ENCODE results near the gene KRTAP1-1.
"Not testable (repeated sequence)": the region's sequence is repeated elsewhere in the genome, so short reads cannot be mapped to it uniquely, and the experiment has no call there.

KRTAP1-1 gene, protein sequence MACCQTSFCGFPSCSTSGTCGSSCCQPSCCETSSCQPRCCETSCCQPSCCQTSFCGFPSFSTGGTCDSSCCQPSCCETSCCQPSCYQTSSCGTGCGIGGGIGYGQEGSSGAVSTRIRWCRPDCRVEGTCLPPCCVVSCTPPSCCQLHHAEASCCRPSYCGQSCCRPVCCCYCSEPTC

DNA sequence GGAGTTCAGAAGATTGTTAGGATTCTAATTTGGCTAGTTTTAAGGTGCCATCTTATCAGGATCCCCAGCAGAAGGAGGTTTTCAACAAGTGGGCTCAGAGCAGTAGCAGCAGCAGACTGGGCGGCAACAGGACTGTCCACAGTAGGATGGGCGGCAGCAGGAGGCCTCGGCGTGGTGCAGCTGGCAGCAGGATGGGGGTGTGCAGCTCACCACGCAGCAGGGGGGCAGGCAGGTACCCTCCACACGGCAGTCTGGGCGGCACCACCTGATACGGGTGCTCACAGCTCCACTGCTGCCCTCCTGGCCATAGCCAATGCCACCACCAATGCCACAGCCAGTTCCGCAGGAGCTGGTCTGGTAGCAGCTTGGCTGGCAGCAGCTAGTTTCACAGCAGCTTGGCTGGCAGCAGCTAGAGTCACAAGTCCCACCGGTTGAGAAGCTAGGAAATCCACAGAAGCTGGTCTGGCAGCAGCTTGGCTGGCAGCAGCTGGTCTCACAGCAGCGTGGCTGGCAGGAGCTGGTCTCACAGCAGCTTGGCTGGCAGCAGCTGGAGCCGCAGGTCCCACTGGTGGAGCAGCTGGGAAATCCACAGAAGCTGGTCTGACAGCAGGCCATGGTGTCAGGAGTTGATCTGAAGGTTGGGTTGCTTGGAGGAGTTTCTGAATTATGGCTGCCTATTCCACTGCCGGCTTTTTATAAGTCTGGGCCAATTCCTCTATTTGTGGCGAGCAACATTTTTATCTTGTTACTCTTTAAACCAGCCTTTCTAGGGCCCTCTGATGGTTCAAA, at the start of gene KRTAP1-1:
KRTAP1-1 (minus strand) TSS at position 668 of the 789 bp plus-strand sequence; CDS start at position 615, 53 bp downstream.
- not testable (repeated sequence) for DNase-seq (ENCODE audit: low read depth)

DNA sequence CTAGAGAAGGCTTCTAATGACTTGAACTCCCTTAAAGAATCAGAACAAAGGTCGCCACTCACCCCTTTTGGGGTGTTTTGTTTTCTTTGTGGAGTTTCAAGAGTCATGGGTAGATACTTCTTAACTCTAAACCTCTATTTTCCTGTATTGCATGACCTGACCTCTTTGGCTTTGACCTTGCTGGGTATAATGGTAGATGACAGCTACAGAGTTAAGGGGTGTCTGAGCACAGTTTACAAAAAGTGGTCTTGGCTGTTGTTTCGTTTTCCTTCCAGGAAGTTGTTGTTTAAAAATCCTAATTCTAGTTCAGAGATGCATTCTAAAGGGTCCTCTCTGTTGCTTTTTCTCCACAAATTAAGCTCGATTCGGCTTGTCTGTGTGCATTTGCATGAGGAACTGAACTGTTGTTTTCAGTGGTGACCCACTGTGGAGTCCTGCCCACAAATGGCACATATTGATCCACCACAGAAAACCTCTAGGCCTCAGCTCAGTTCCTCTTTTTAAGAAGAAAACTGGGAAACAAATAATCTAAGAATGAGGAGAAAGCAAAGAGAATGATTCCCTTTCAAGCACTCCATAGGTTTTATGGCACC, 47.6 kb upstream of the KRTAP1-1 start:
- not testable (repeated sequence) for DNase-seq (ENCODE audit: low read depth)

DNA sequence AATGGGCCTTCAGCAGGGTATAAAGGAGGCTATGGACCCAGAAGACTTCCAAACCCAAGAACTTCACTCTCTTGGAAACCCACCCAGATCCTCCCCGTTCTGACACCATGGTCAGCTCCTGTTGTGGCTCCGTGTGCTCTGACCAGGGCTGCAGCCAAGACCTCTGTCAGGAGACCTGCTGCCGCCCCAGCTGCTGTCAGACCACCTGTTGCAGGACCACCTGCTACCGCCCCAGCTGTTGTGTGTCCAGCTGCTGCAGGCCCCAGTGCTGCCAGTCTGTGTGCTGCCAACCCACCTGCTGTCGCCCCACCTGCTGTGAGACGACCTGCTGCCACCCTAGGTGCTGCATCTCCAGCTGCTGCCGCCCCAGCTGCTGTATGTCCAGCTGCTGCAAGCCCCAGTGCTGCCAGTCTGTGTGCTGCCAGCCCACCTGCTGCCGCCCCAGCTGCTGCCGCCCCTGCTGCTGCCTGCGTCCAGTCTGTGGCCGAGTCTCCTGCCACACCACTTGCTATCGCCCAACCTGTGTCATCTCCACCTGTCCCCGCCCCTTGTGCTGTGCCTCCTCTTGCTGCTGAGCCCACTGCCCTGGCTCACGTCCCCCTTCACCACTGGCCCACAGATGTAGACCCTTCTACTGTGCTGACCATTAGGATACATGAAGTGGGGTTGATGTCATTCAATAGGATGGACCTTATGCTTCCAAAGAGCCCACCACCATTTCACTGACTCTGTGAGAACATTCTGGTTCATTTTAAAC, 43.0 kb upstream of the KRTAP1-1 start, which contains the start of gene KRTAP4-7:
KRTAP4-7 (plus strand) TSS at position 51 of the 757 bp plus-strand sequence; CDS start at position 108, 57 bp downstream.
- DNase-seq (ENCODE audit: low read depth) = not testable (repeated sequence)

DNA sequence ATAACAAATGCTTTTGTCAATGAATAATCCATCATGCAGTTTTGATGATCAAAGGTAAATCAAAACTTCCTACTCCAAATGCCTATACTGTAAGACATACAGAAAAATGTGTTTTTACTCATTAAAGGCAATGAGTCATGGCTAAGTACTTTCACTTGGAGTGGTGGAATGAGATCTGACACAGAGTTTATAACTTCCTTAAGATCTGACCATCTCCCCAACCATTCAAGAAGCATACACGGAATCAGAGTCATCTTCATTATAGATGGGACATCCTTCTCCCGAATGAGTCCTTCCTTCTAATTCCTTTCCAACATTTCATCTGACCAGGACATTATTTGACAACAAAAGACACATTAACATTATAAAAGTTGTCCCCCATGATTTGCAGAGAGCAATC, 42.2 kb upstream of the KRTAP1-1 start:
- not testable (repeated sequence) for DNase-seq (ENCODE audit: low read depth)

DNA sequence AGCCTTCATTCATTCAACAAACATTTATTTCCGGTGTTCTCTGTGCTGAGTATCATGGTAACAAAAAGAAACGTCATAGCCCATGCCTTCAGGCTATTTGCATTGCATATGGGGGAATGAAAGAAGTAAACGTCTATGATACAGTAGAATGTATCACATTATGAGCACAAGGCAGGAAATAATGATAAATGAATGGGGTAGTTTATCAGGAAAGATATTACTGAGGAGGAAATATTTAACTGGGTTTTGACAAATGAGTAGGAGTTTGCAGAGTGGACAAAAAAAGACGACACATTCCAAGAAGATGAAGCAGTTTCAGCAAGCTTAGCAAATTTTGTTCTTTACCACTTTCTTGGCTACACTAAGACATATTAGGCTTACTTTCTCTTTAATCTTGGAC, 41.4 kb upstream of the KRTAP1-1 start:
- DNase-seq (ENCODE audit: low read depth) = no peak

DNA sequence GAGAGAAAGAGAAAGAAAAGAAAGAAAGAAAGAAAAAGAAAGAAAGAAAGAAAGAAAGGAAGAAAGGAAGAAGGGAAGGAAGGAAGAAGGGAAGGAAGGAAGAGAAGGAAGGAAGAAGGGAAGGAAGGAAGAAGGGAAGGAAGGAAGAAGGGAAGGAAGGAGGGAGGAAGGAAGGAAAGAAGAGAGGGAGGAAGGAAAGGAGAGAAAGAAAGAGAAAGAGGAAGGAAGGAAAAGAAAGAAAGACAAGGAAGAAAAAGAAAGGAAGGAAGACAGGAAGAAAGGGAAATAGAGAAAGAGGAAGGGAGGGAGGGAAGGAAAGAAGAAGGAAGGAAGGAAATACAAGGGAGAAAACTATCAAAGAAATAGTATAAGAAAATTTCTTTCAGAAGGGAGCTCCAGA, 35.5 kb upstream of the KRTAP1-1 start:
- DNase-seq (ENCODE audit: low read depth) = no peak

DNA sequence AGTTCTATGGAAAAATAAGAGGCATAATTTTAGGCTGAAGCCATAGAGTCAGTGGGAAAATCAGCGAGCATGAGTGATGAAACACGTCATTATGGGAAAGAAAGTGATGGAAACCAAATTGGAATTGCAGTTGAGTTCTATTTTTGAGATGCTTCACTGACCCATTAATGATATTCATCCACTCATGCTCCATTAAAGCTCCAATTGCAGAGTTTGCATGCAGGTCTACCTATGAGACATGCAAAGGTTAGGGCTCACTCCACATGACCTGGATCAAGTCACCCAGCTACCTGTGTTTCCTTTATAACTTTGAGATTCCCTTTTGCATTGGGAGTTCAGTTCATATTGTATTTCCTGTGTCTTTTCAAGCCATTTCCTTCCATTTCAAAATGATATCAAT, 32.4 kb upstream of the KRTAP1-1 start:
- no peak for DNase-seq (ENCODE audit: low read depth)

DNA sequence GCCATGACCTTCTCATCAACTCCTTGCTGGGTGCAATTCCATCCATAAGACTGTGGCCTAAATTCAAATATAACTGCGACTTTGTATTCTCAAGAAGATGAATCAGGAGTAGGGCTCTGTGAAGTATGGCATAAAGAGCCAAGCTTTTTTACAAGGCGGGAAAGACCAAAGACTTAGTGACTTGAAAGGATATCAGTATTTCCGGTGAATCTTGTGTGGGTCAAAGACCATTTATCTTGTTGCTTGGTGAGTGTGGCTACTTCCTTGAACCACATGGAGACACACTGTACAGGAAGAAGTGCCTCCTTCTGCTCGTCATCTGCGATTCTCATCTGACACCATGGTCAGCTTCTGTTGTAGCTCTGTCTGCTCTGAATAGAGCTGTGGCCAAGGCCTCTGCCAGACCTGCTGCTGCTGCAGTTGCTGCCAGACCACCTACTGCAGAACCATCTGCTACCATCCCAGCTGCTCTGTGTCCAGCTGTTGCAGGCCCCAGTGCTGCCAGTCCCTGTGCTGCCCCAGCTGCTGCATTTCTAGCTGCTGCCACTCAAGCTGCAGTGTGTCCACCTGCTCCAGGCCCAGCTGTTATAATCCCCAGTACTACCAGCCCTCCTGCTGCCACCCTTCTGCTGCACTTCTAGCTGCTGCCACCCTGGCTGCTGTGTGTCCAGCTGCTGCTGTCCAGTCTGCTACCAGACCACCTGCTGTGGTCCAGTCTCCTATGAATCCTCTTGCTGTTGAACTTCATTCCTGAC, 30.5 kb upstream of the KRTAP1-1 start:
- DNase-seq (ENCODE audit: low read depth) = no peak

DNA sequence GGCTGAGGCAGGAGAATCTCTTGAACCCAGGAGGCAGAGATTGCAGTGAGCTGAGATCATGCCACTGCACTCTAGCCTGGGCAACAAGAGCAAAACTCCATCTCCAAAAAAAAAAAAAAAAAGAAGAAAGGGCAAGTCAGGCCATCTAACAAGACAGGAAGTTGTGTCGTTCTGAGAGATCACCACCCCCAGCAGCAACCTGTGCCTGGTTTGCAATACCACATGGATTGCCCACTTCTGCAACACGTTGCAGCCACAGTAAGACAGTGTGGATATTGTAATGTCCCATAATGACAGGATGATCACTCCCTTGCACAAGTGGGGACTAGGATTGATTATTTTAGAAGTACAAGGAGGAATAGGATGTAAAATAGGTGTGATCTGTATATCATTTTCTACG, 27.8 kb upstream of the KRTAP1-1 start:
- DNase-seq (ENCODE audit: low read depth) = no peak

DNA sequence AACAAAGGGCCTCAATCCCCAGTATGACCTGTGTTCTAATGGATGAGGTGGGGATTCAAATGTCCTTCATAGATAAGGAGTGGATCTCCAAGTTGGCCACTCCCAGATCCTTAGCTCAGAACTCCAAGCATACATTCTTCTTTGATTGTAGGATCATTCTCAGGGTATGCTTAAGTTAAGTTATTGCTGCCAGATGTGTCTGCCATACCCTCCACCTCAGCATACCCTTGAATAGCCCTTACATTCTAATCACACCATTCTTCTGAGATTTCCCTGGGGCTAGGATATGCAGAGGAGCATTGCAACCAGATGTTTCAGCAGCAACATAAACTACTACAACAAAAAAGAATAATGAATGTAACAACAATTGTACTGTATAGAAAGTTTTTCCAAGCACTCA, 26.0 kb upstream of the KRTAP1-1 start:
- no peak for DNase-seq (ENCODE audit: low read depth)

DNA sequence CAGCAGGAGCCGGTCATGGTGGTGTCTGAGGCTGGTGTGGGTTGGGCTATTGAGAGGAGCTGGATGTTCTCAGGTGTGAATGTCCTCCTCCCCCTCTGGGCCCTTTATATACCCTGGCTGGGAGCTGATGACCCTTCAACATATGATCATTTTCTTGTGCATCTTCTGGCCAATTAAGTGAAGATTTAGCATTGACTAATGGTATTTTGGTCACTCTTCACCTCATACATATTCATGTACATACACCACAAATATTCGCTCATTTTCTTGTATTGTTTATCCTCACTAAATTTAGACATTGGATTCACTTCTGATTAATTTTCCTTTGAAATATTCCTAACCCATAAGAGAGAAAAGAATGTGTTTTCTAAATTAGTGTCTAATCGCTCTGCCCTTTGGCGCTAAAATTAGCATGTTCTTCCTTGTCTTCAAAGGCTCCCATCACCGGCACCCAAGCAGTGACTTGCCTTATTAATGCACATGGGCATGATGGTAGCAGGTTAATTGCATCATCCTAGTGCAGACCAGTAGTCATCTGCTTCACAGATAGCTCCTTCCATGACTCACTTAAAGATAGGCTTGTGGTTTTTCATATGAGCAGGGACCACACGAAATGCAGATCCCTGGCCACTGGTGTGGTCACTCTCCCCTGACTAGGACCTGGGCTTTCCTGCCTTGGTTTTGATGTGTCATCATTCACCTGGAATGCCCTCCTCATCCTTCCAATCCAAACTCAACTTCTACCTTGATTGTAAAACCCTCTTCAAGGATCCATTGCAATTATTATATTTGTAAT, 24.8 kb upstream of the KRTAP1-1 start, which contains the start of gene KRTAP2-4:
KRTAP2-4 (minus strand) TSS at position 51 of the 796 bp plus-strand sequence; CDS start at position 17, 34 bp downstream.
- DNase-seq (ENCODE audit: low read depth) = no peak

DNA sequence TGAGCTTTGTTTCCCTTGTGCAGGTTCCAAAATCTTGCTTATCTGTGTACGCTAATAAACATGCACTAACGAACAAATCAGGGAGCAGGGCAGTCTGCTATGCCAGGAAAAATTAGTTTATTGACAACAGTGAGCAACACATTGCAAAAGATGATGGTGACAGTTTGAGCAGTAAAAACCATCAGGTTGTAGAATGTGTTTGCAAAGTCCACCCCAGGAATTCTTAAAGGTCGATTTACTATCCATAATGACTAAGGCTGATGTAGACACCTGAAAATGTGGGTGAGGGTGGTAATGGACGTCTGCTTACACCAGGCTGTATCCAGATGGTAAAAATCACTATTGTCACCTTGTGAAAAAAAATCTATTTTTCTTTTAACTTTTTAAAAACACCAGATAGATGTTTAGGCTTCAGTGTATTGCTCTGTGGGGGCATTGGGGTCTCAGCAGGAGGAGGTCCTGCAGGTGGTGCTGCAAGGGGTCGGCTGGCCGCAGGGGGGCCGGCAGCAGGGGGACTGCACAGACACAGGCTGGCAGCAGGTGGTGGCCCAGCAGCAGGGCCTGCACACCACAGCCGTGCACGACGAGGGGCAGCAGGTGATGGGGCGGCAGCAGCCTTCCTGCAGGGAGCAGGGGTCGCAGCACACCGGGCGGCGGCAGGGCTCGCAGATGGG, 23.9 kb upstream of the KRTAP1-1 start:
- DNase-seq (ENCODE audit: low read depth) = not testable (repeated sequence)

DNA sequence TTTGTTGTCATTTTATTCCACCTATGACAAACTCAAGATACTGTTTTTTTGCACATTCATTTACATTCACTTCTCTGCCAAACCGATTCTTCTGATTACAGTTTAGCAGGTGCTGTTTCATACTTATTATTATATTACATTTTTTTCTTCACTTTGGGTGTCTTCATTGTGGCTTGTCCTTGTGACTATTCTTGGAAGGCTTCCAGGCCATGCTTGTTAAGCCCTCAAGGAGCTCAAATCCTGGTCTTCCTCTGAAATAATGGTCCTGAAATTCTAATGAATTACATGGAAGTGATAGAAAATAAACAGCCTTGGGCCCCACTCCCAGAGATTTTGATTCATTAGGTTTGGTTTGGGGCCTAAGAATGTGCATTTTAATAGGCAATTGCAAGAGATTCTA, 23.1 kb upstream of the KRTAP1-1 start:
- DNase-seq (ENCODE audit: low read depth) = no peak

DNA sequence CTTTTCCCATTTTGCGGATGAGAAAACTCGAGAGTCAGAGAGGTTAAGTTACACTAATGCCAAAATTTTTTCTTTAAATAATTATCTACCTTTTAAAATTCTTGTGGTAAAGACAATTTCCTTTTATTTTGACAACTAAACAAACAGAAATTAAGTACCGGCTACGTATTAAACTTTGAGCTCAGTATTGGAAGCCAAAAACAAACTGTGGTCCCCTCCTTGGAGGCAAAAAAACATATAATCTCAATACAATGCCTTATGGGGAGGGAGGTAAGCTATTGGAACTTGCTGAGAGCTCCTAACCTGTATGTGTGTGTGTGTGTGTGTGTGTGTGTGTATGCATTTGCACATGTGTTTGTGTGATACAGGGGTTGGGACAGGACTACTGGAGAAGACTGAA, 22.2 kb upstream of the KRTAP1-1 start:
- DNase-seq (ENCODE audit: low read depth) = no peak

DNA sequence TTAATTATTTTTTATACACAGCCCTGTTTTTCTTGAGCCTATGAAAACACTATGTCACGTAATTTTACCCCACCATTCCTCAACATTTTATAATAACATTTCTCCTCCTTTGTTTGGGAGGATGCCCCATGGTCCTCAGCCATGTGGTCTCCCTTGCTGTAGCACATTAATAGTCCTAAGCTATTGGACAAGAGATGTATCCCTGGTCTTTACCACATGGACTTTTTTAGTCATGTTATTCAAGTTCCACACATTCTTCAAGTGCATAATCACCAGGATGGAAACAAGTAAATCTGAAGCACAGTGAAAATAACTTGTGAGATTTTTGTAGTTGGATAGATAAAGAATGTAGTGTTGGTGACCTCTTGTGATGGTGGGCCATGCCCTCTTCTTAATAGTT, 20.7 kb upstream of the KRTAP1-1 start:
- DNase-seq (ENCODE audit: low read depth) = no peak

DNA sequence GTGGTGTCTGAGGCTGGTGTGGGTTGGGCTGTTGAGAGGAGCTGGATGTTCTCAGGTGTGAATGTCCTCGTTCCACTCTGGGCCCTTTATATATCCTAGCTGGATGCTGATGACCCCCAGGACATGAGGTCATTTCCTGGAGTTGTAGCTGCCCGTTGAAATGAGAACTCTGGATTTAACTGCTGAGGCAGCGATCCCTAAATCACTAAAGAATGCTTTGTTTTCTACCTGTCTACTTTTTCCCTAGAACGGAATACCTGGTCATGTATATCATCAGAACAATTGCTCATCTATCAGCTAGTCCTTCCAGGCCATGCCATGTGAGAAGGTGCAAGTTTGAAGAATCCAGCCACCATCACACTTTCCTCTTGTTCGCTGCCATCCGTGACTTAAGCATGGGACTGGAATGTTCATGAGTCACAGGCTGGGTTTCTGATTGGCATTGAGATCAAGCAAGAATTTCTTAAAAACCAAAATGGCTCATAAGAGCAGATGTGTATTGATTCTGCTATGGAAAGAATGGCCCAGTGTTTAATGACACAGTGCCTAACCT, 18.9 kb upstream of the KRTAP1-1 start, which contains the start of gene KRTAP2-3:
KRTAP2-3 (minus strand) TSS at position 63 of the 553 bp plus-strand sequence. CDS start 64 bp downstream, outside the sequence.
- DNase-seq (ENCODE audit: low read depth) = no peak

DNA sequence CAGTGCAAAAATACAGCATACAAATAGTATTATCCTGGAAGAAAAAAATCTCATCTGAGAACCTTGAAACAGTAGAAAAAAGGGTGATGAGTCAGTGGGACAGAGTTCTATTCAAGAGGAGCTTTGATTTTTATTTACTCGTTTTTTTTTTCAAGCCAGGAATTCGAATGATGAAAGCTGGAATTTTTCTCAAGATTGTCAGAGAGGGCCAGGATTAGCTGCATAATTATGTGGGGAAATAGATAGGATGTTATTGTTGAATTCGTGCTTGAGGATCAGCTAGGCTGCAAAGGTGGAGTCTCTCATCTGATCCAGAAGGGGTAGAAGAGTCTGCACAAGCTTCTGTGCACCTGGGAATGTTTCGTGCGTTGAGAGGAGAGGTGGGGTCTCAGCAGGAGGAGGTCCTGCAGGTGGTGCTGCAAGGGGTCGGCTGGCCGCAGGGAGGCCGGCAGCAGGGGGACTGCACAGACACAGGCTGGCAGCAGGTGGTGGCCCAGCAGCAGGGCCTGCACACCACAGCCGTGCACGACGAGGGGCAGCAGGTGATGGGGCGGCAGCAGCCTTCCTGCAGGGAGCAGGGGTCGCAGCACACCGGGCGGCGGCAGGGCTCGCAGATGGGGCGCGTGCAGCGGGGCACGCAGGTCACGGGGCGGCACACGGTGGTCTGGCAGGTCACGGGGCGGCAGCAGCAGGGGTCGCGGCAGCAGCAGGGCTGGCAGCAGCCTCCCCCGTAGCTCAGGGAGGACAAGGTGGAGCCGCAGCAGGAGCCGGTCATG, 18.2 kb upstream of the KRTAP1-1 start:
- DNase-seq (ENCODE audit: low read depth) = not testable (repeated sequence)

DNA sequence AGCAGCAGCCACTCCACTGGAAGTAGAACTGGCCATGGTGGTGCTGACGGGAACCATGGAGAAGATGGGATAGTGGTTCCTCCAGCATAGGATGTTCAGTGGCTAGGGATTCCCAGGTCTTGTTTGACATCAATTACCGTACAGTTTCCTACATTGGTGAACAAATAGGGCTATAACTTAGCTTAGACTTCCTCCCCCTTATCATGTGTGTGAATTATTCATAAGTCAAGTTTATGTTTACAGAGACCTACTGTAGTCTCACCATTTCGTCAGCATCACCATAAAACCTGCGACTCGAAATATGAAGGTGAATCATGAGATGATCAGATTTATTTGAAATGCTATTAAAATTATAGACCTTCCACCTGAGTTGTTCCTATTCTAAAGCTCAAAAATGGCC, 17.5 kb upstream of the KRTAP1-1 start:
- no peak for DNase-seq (ENCODE audit: low read depth)

DNA sequence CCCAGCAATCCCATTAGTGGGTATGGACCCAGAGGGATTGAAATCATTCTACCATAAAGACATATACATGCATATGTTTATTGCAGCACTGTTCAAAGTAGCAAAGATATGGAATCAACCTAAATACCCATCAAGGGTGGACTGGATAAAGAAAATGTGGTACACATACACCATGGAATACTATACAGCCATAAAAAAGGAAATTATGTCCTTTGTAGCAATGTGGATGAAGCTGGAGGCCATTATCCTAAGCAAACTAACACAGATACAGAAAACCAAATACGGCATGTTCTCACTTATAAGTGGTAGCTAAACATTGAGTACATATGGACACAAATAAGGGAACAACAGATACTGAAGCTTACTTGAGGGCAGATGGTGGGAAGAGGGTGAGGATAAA, 16.3 kb upstream of the KRTAP1-1 start:
- no peak for DNase-seq (ENCODE audit: low read depth)

All from activated gamma-delta T cell treated with anti-CD3 and anti-CD28 coated beads, Interleukin-2, amount 50 U/mL, for 16 hours (primary cell).